Measurements from ENCODE around the gene FXYD6. TPM values are rescaled to one million over a fixed set of nuclear protein-coding genes. Genes with fewer than 3 reads are reported as not detected.

FXYD6 gene
- total RNA-seq, 1 donor from 2014 or later, result 10.5 TPM

DNA sequence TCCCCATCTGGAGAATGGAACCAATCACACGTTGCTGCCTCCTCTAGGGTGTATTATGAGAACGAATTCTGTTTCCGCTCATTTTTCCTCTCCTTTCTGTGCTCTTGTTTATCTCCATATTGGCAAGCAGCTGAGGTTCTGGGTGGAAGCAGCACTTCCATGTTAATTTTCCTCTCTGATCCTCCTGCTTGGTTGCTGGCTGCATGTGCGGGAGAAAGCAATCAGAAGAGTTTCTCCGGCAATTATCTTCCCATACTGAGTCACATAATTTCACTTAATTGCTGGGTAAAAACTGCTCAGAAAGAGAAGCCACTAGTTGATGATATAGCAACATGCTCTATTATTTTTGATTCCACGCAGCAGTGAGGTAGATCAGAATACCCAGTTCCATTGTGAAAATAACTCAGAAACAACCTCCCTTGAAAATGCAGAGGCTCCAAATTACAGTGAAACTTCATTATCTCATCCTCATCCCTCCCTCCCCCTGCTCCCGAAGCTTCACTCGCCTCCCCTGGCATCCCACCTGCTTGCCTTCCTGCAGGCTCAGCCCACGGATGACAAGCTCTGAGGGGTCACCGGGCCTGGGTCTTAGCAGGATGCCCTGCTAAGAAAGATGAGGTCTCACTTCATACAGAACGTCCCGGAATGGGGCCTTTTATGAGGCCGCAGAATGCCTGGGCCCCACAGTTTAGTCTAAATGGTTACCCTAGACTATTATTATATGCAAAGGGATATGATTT is 20.4 kb downstream of the FXYD6 start:
- no peaks in the 10 kb centered on the region for H3K4me1 ChIP-seq (ENCODE audit: insufficient read depth, low read length)
- no peaks in the 10 kb centered on the region for H3K36me3 Mint-ChIP-seq (ENCODE audit: low read depth, unreplicated experiment)
- H3K36me3 ChIP-seq (ENCODE audit: insufficient read depth, low read length), result no peaks in the 10 kb centered on the region
- H3K9me3 ChIP-seq (ENCODE audit: insufficient read depth, low read depth, low read length), result no peaks in the 10 kb centered on the region
- peaks cover 23% of the 10 kb centered on the region for H3K27me3 Mint-ChIP-seq (ENCODE audit: low read depth, unreplicated experiment)
- H3K79me2 ChIP-seq (ENCODE audit: insufficient read depth, low read length), result no peaks in the 10 kb centered on the region
- H3K27ac ChIP-seq (ENCODE audit: low read depth, low read length), result no peak overlapping the region
- H3K9ac ChIP-seq (ENCODE audit: low read length), result no peak overlapping the region
- H3K4me1 Mint-ChIP-seq (ENCODE audit: low read depth, unreplicated experiment), result peaks cover 15% of the 10 kb centered on the region
- DNase-seq (ENCODE audit: low read depth), result no peak
- H3K27ac Mint-ChIP-seq (ENCODE audit: unreplicated experiment), result no peak overlapping the region
- no peaks in the 10 kb centered on the region for H4K20me1 ChIP-seq (ENCODE audit: insufficient read depth, low read length)
- TF ChIP-seq EZH2 (IDR thresholded peaks at IDR 0.05; ENCODE audit: insufficient read depth, low read length), result no peak
- TF ChIP-seq, protein P1, sequence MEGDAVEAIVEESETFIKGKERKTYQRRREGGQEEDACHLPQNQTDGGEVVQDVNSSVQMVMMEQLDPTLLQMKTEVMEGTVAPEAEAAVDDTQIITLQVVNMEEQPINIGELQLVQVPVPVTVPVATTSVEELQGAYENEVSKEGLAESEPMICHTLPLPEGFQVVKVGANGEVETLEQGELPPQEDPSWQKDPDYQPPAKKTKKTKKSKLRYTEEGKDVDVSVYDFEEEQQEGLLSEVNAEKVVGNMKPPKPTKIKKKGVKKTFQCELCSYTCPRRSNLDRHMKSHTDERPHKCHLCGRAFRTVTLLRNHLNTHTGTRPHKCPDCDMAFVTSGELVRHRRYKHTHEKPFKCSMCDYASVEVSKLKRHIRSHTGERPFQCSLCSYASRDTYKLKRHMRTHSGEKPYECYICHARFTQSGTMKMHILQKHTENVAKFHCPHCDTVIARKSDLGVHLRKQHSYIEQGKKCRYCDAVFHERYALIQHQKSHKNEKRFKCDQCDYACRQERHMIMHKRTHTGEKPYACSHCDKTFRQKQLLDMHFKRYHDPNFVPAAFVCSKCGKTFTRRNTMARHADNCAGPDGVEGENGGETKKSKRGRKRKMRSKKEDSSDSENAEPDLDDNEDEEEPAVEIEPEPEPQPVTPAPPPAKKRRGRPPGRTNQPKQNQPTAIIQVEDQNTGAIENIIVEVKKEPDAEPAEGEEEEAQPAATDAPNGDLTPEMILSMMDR (IDR thresholded peaks at IDR 0.05; ENCODE audit: insufficient read depth, low read depth, low read length), result no peak
- H3K27me3 ChIP-seq (ENCODE audit: insufficient read depth, low read length), result no peaks in the 10 kb centered on the region
- H2AFZ ChIP-seq (ENCODE audit: low read depth, low read length), result no peak overlapping the region
- no peak for FAIRE-seq
- H3K4me3 ChIP-seq (ENCODE audit: insufficient read depth, low read depth, low read length), result no peak overlapping the region
- H3K4me3 Mint-ChIP-seq (ENCODE audit: unreplicated experiment), result no peak overlapping the region
- peaks cover 2% of the 10 kb centered on the region for H3K9me3 Mint-ChIP-seq (ENCODE audit: unreplicated experiment)
- H3K4me2 ChIP-seq (ENCODE audit: low read length), result no peak overlapping the region

DNA sequence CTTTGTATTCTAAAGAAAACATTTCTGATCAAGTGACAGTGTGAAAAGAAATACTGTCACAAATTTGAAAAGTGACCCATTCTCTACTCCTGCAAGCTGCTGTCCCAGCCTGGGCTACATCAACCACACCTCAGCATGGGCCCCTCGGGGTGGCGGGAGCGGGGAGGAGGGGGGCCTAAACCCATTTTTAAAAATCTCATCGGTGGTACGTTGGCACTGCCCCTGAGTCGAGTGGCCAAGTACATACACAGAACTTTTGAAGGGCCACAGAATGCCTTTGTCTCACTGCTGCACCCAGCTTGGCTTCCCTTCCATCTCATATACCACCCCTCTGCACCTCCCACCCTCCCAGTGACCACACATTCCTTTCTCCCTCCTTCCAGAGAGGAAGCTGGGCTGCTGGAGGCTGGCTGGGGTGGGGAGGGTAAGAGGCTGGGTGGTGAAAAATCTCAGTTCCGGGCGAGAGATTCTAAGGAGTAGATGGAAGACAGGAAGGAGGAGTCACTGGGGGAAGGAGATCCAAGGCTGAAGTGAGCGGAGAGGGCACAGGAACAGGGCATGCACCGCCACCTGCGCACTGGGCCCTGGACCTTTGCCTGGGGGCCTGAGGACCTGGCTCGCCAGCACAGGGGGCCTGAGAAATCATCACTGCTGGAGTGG is 21.1 kb downstream of the FXYD6 start:
- H3K36me3 Mint-ChIP-seq (ENCODE audit: low read depth, unreplicated experiment), result no peaks in the 10 kb centered on the region
- no peak overlapping the region for H3K4me3 ChIP-seq (ENCODE audit: insufficient read depth, low read depth, low read length)
- no peak overlapping the region for H3K4me2 ChIP-seq (ENCODE audit: low read length)
- no peaks in the 10 kb centered on the region for H3K9me3 ChIP-seq (ENCODE audit: insufficient read depth, low read depth, low read length)
- H3K36me3 ChIP-seq (ENCODE audit: insufficient read depth, low read length), result no peaks in the 10 kb centered on the region
- no peaks in the 10 kb centered on the region for H3K27me3 ChIP-seq (ENCODE audit: insufficient read depth, low read length)
- H4K20me1 ChIP-seq (ENCODE audit: insufficient read depth, low read length), result no peaks in the 10 kb centered on the region
- TF ChIP-seq, protein P1 (IDR thresholded peaks at IDR 0.05; ENCODE audit: insufficient read depth, low read depth, low read length), result no peak
- TF ChIP-seq EZH2 (IDR thresholded peaks at IDR 0.05; ENCODE audit: insufficient read depth, low read length), result no peak
- peaks cover 2% of the 10 kb centered on the region for H3K9me3 Mint-ChIP-seq (ENCODE audit: unreplicated experiment)
- no peak for DNase-seq (ENCODE audit: low read depth)
- no peaks in the 10 kb centered on the region for H3K4me1 ChIP-seq (ENCODE audit: insufficient read depth, low read length)
- FAIRE-seq, result no peak
- H3K27ac Mint-ChIP-seq (ENCODE audit: unreplicated experiment), result no peak overlapping the region
- H3K27me3 Mint-ChIP-seq (ENCODE audit: low read depth, unreplicated experiment), result peaks cover 16% of the 10 kb centered on the region
- H3K79me2 ChIP-seq (ENCODE audit: insufficient read depth, low read length), result no peaks in the 10 kb centered on the region
- H3K4me1 Mint-ChIP-seq (ENCODE audit: low read depth, unreplicated experiment), result peaks cover 15% of the 10 kb centered on the region
- H3K4me3 Mint-ChIP-seq (ENCODE audit: unreplicated experiment), result no peak overlapping the region
- H3K9ac ChIP-seq (ENCODE audit: low read length), result no peak overlapping the region
- no peak overlapping the region for H3K27ac ChIP-seq (ENCODE audit: low read depth, low read length)
- H2AFZ ChIP-seq (ENCODE audit: low read depth, low read length), result no peak overlapping the region

DNA sequence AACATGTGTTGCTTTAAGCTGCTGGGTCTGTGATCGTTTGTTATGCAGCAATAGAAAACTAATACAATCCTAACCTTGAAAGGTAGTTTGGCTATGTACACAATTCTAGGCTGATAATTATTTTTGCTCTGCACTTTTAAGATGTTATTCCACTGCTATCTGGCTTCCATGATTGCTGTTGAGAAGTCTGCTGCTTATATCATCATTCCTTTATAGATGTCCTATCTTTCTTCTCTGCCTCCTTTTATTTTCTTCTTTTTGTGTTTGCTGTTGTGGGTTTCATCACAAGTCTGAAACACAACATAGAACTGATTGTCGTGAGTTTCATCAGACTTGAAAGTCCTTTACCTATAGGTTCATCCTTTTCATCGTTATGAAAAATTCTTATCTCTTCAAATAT is 24.1 kb downstream of the FXYD6 start:
- Histone ChIP-seq H3K36me3 (ENCODE audit: insufficient read depth, low read length) (no peaks in the 10 kb centered on the region), H3K4me2 (ENCODE audit: low read length) (no peak overlapping the region), H3K79me2 (ENCODE audit: insufficient read depth, low read length) (no peaks in the 10 kb centered on the region), H3K4me1 (ENCODE audit: insufficient read depth, low read length) (no peaks in the 10 kb centered on the region), H3K9me3 (ENCODE audit: insufficient read depth, low read depth, low read length) (no peaks in the 10 kb centered on the region), H3K27me3 (ENCODE audit: insufficient read depth, low read length) (no peaks in the 10 kb centered on the region), H4K20me1 (ENCODE audit: insufficient read depth, low read length) (no peaks in the 10 kb centered on the region), H3K27ac (ENCODE audit: low read depth, low read length) (no peak overlapping the region), H2AFZ (ENCODE audit: low read depth, low read length) (no peak overlapping the region), H3K9ac (ENCODE audit: low read length) (no peak overlapping the region), H3K4me3 (ENCODE audit: insufficient read depth, low read depth, low read length) (no peak overlapping the region)
- FAIRE-seq (no peak), DNase-seq (ENCODE audit: low read depth) (no peak)
- no peak for TF ChIP-seq EZH2 (IDR thresholded peaks at IDR 0.05; ENCODE audit: insufficient read depth, low read length)
- TF ChIP-seq, protein P1 (IDR thresholded peaks at IDR 0.05; ENCODE audit: insufficient read depth, low read depth, low read length), result no peak
- Mint-ChIP-seq H3K4me1 (ENCODE audit: low read depth, unreplicated experiment) (peaks cover 19% of the 10 kb centered on the region), H3K36me3 (ENCODE audit: low read depth, unreplicated experiment) (no peaks in the 10 kb centered on the region), H3K27ac (ENCODE audit: unreplicated experiment) (no peak overlapping the region), H3K9me3 (ENCODE audit: unreplicated experiment) (peaks cover 2% of the 10 kb centered on the region), H3K27me3 (ENCODE audit: low read depth, unreplicated experiment) (peaks cover 16% of the 10 kb centered on the region), H3K4me3 (ENCODE audit: unreplicated experiment) (no peak overlapping the region)
